NCI-H748 (cell line): ENCODE measurements around the gene CBLC.

ENCODE experiments used
- DNase-seq: peaks from one replicate; lab custom pipeline; 2025; ENCODE audit not compliant: unreplicated experiment; lab: John Stamatoyannopoulos, UW

Gene CBLC

DNA sequence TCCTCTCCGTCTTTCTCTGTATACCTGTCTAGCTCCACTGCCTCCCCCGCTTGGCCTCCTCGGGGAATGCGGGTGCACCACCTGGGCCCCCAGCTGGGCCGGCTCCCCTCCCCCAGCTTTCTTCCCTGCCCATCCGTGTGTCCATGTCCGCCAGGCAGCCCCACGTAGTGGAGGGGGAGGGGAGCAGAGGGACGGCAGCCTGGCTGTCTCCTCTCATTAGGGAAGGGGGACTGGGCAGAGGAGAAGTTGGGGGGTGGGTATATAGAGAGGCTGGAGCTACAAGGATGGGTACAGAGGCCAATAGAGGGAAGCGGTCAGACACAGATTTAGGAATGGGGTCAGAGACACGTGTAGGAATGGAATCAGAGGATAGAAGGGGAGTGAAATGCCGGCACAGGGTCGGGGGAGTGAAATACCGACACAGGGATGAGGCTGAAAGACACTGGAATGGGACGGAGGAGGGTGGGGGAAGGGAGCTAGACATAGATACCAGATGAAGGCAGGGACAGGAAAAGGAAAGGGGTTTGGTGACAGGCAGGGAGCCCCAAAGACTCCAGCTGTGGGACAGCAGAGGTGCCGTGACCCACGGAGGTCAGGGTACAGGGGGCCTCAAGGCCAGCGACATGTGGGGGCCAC is 71.2 kb downstream of the CBLC start:
- DNase-seq = no peak
